Fibroblast of lung (primary cell): ENCODE data around the gene PRR35.

Source experiments
- CTCF ChIP-seq, 2 donors: IDR thresholded peaks in 1 of 2; conservative IDR thresholded peaks in 1 of 2; 1 replicate in 1 of 2; 2 replicates in 1 of 2; pipeline ENCODE4 v1.5.1; 2011 to 2012; ENCODE audit warnings: low read length in 2 of 2, control low read depth in 1 of 2, inconsistent platforms in 1 of 2, low read depth in 1 of 2, mild to moderate bottlenecking in 1 of 2
- EZH2 ChIP-seq: IDR thresholded peaks from 2 replicates; pipeline ENCODE4 v1.5.1; 2012; ENCODE audit warnings: low read length, control low read depth, mild to moderate bottlenecking; ENCODE audit errors: missing control alignments

- TF ChIP-seq CTCF (conservative IDR thresholded peaks at IDR 0.05 in 1 of 2, IDR thresholded peaks at IDR 0.05 in 1 of 2; ENCODE audit: low read depth in 1 of 2, low read length in 2 of 2) (no peak), EZH2 (no peak)
These were observed 39.3 kb upstream of the PRR35 start for GRCh38 chr16:520847-521246.
